GM15510 (cell line): ENCODE results near the gene AUTS2.

Source experiments
- POLR2A ChIP-seq: IDR thresholded peaks from 3 replicates; pipeline ENCODE4 v1.6.1; 2011; ENCODE audit warnings: borderline replicate concordance; ENCODE audit not compliant: insufficient read length; ENCODE audit errors: extremely low read depth

The AUTS2 gene

GRCh38 chr7:70032649-70033048 is 434.4 kb downstream of the AUTS2 start:
- TF ChIP-seq POLR2A = no peak

GRCh38 chr7:70033226-70033625 is 435.0 kb downstream of the AUTS2 start:
- no peak for TF ChIP-seq POLR2A

GRCh38 chr7:70034999-70035398 is 436.7 kb downstream of the AUTS2 start:
- no peak for TF ChIP-seq POLR2A

GRCh38 chr7:70035519-70035918 is 437.2 kb downstream of the AUTS2 start:
- TF ChIP-seq POLR2A = no peak

- TF ChIP-seq POLR2A = no peak
These were observed 437.7 kb downstream of the AUTS2 start for GRCh38 chr7:70035955-70036354.

- TF ChIP-seq POLR2A = no peak
These were observed 438.4 kb downstream of the AUTS2 start for GRCh38 chr7:70036695-70037094.

- no peak for TF ChIP-seq POLR2A
These were observed 439.1 kb downstream of the AUTS2 start for GRCh38 chr7:70037171-70037933.

GRCh38 chr7:70040051-70040450 is 441.8 kb downstream of the AUTS2 start:
- TF ChIP-seq POLR2A = no peak

- no peak for TF ChIP-seq POLR2A
These were observed 442.9 kb downstream of the AUTS2 start for GRCh38 chr7:70040970-70041766.

- no peak for TF ChIP-seq POLR2A
These were observed 444.3 kb downstream of the AUTS2 start for GRCh38 chr7:70042533-70042932.

GRCh38 chr7:70043015-70043538 is 444.8 kb downstream of the AUTS2 start:
- TF ChIP-seq POLR2A = no peak

GRCh38 chr7:70044064-70044463 is 445.8 kb downstream of the AUTS2 start:
- TF ChIP-seq POLR2A = no peak

- TF ChIP-seq POLR2A = no peak
These were observed 446.2 kb downstream of the AUTS2 start for GRCh38 chr7:70044525-70044924.

GRCh38 chr7:70044981-70045380 is 446.7 kb downstream of the AUTS2 start:
- no peak for TF ChIP-seq POLR2A

- no peak for TF ChIP-seq POLR2A
These were observed 449.1 kb downstream of the AUTS2 start for GRCh38 chr7:70047384-70047783.

GRCh38 chr7:70047891-70048448 is 449.7 kb downstream of the AUTS2 start:
- TF ChIP-seq POLR2A = no peak

GRCh38 chr7:70051726-70052125 is 453.5 kb downstream of the AUTS2 start:
- TF ChIP-seq POLR2A = no peak
